ENCODE results near the gene LPCAT1.
A peak's percentile ranks its signal among the peaks of the same experiment; 100 is the strongest.
"Not testable (repeated sequence)": the region's sequence is repeated elsewhere in the genome, so short reads cannot be mapped to it uniquely, and the experiment has no call there.

LPCAT1 gene

GRCh38 chr5:1523793-1524480 lies at the start of gene LPCAT1:
TSS of gene LPCAT1 (minus strand) at chr5:1523960. CDS start at chr5:1523844, 116 bp downstream.
- DNase-seq: peak; percentile 77

- not testable (repeated sequence) for DNase-seq
Measured at GRCh38 chr5:1571875-1572274, 48.1 kb upstream of the LPCAT1 start.

- DNase-seq: no peak
Measured at GRCh38 chr5:1570975-1571374, 47.2 kb upstream of the LPCAT1 start.

- no peak for DNase-seq
Measured at GRCh38 chr5:1568201-1568979, 44.6 kb upstream of the LPCAT1 start.

GRCh38 chr5:1567527-1568200 lies 43.9 kb upstream of the LPCAT1 start:
- not testable (repeated sequence) for DNase-seq

GRCh38 chr5:1565737-1566734 lies 42.3 kb upstream of the LPCAT1 start:
- DNase-seq: no peak

GRCh38 chr5:1564824-1565736 lies 41.3 kb upstream of the LPCAT1 start:
- no peak for DNase-seq

- DNase-seq: peak; percentile 21
Measured at GRCh38 chr5:1564182-1564748, 40.5 kb upstream of the LPCAT1 start.

GRCh38 chr5:1563617-1564181 lies 39.9 kb upstream of the LPCAT1 start:
- no peak for DNase-seq

GRCh38 chr5:1563051-1563461 lies 39.3 kb upstream of the LPCAT1 start:
- no peak for DNase-seq

- DNase-seq: no peak
Measured at GRCh38 chr5:1562599-1562998, 38.8 kb upstream of the LPCAT1 start.

- no peak for DNase-seq
Measured at GRCh38 chr5:1561402-1561929, 37.7 kb upstream of the LPCAT1 start.

- DNase-seq: not testable (repeated sequence)
Measured at GRCh38 chr5:1560499-1560898, 36.7 kb upstream of the LPCAT1 start.

GRCh38 chr5:1558944-1559343 lies 35.2 kb upstream of the LPCAT1 start:
- no peak for DNase-seq

GRCh38 chr5:1557114-1557873 lies 33.5 kb upstream of the LPCAT1 start:
- no peak for DNase-seq

GRCh38 chr5:1555808-1556731 lies 32.3 kb upstream of the LPCAT1 start:
- no peak for DNase-seq

- DNase-seq: no peak
Measured at GRCh38 chr5:1555011-1555807, 31.4 kb upstream of the LPCAT1 start.
